GM21390 (cell line): ENCODE measurements around the gene CYB561D2.
"Not testable (repeated sequence)": the region's sequence is repeated elsewhere in the genome, so short reads cannot be mapped to it uniquely, and the experiment has no call there.

Source experiments
- ATAC-seq: cut with Tn5 transposase; IDR thresholded peaks from one replicate; pipeline ENCODE4 v1.9.1; 2021; ENCODE audit not compliant: unreplicated experiment

Gene CYB561D2, protein sequence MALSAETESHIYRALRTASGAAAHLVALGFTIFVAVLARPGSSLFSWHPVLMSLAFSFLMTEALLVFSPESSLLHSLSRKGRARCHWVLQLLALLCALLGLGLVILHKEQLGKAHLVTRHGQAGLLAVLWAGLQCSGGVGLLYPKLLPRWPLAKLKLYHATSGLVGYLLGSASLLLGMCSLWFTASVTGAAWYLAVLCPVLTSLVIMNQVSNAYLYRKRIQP

DNA sequence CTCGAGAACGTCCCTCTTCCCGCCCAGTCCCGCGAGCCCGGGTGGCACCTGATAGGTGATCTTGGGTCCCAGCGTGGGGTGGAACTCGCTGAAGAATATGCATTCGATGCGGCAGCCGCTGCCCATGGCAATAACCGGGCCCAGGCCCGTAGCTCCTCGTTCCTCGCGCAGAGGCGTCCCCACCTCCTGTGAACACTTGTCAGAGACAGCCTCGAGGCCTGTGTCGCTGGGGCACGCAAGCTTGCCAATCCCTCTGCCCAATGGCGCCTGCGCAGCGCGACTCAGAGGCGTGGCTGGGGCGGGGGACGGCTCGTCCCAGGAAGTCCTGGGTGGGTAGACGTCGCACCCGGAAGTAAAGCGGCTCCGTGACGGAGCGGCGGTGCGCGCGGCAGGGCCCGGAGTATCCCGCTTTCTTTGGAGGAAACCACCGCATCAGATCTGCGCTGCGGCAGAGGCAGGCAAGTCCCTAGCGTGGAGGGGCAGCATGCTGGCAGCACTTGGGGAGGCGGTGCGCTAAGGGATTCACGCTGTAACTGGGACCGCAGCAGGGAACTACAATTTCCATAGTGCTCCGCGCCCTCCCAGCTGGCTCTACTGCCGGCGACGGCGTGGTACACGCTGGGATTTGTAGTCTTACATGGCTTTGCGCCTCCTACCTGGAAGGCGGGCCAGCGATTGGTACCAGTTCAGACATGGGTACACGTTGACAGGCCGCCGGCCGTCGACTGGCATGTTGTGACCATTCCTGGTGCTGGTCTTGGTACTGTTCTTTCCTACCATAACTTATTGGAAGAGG is at the start of gene CYB561D2, which contains the start of gene NPRL2:
Gene CYB561D2 (plus strand): TSS at position 336 of the 796 bp plus-strand sequence. CDS start 572 bp downstream, outside the sequence.
Gene NPRL2 (minus strand): TSS at position 249 of the 796 bp plus-strand sequence. CDS start 123 bp downstream, at position 126.
- ATAC-seq: peak; percentile 83

GRCh38 chr3:50302095-50303012 is 48.3 kb upstream of the CYB561D2 start:
- no peak for ATAC-seq

DNA sequence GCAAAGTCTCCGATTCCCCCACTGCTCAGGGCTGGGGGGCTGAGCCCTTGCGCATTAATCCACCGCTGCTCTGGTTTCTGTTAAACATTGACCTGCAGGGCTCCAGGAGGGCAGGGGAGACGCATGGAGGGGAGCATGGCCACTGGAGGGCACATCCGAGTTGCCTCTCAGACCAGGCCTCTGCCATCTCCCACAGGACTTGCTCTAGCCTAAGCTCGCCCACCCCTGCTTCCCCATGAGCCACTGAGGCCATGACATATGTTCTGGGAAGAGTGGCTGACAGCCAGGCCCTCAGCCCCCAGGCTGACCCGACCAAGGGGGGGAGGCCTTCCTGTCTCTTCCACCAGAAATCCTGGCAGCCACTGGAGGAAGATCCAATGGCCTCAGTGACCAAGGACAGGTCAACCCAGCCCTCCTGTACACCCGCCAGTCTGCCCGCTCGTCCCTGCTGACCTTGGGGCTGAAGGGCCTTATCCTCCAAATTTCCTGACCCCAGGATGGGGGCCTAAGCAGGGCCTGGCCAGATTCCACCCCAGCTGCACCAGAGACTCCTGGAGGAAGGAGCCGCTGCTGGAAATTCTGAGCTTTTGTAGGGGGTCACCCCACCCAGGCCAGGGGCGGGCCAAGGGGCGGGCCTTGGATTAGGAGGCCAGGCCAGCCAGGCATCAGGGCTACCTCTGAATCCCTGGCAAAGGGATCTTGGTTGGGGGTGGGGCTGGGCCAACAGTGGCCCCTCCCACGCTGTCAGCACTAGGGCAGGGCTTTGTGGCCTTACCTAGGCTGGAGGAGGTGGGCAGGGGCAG is 47.4 kb upstream of the CYB561D2 start, which contains the start of gene HYAL1:
Gene HYAL1 (minus strand): TSS at position 562 of the 803 bp plus-strand sequence. CDS start 618 bp downstream, outside the sequence.
- ATAC-seq: no peak

DNA sequence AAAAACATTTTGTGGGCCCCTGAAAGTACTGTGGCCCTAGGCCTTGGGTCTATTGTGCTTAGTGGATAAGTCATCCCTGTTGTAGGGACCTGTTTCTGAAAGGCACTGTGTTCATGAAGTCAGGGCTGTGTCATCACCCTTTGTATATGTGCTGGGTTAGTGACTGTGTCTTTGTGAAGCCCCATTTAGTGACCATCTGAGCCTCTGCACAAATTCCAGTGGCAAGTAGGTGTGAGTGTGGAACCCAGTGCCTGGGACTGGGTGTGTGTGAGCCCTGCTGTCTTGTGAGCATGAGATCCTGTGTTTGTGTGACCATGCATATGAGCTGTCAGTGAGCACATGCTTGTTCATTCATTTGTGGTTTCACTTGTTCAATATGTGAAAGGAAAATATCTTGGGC is 46.1 kb upstream of the CYB561D2 start:
- ATAC-seq: no peak

- ATAC-seq: not testable (repeated sequence)
Measured at GRCh38 chr3:50312041-50312440, 38.6 kb upstream of the CYB561D2 start.

GRCh38 chr3:50314342-50314741 is 36.3 kb upstream of the CYB561D2 start:
- no peak for ATAC-seq

DNA sequence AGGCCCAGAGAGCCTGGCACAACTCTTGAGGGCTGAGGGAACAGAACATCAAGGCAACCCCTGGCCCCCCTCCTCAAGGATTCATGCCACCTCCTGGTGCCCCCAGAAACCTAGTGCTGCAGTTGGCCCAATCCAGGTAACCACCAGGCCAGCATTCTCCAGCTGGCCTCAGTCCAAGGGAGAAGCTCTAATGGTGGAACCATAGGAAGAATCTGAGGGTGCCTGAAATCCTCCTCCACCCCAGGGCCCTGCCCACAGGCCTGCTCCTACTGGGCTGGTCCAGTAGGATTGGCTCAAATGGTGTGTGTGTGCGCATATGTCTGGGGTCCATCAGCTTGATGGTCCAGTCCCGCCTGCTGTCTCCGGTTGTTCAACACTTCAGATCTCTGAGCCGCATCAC is 35.8 kb upstream of the CYB561D2 start:
- no peak for ATAC-seq

DNA sequence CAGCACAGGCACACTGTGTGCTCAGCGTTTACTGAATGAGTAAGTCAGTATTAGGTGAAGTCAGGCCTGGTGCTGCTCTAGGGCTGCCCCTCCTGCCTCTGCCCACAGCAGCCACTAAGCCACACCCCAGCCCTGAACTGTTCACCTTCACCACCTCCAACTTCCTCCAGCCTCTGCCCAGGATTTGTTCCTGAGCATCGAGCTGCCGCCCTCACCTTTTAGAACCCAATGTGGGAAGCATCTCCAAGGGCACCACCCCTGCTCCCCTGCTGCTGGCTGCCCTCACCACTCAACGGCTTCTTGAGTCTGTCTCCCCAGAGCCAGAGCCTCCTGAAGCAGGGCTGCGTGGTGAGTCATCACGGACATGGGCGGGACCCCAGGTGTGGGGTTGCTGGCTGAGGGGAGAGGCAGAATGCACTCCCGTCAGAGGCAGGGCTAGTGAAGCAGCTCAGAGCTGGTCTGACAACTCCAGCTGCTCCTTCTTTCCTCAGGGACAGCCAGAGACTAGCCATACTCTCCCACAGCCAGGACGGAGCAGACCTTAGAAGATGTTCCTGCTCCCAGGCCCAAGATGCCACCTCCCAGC is 33.9 kb upstream of the CYB561D2 start:
- ATAC-seq: no peak

GRCh38 chr3:50317300-50317699 is 33.4 kb upstream of the CYB561D2 start:
- no peak for ATAC-seq

- no peak for ATAC-seq
Measured at GRCh38 chr3:50318163-50318562, 32.5 kb upstream of the CYB561D2 start.

DNA sequence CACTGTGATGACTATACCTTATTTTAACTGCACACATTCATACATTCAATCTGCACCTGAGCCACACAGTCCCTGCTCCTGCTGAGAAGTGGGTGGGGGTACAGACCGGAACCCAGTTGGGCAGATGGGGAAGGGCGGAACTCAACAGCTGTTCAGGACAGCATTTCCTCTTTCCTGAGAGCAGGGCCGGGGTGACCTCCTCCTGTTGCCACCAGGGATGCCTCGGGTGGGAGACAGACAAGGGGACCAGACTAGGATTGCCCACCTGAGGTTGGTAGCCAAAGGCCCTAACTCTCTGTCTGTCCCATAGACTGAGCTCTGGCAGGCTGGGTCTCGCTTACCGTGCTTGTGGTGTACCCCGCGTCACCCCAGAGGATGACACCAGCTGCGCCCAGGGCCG is 32.0 kb upstream of the CYB561D2 start:
- no peak for ATAC-seq

DNA sequence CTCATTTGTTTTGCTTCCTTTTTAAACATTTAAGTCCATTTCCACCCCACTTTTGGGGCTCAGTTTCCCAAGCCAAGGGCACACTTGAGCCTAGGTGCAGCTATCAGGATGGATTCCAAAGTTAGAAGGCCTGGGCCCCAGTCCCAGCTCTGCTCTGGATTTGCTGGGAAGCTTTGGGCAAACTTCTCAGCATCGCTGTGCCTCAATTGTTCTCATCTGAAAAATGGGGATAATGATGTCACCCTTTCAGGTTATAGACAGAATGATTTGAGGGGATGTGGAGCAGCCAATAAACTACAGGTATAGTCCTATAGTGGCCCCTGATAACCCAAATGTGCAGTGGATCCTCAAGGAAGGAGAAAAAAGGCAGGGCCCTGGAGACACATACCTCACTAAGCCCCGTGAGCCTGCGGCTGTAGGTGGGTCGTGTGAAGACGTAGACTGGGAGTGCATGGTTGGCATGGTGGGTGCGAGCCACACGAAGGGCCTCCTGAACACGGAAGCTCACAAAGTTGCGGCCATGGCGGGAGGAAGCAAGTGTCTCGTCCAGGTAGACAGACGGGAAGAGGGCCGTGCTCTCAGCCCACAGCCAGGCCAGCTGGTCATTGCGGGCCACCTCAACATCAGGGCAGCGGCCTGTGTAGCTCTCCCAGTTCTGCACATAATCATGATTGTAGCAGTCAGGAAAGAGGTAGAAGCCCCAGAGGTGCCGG is 31.3 kb upstream of the CYB561D2 start:
- ATAC-seq: no peak

- no peak for ATAC-seq
Measured at GRCh38 chr3:50319894-50320625, 30.6 kb upstream of the CYB561D2 start.

GRCh38 chr3:50320853-50321335 is 29.8 kb upstream of the CYB561D2 start:
- ATAC-seq: peak; percentile 51

DNA sequence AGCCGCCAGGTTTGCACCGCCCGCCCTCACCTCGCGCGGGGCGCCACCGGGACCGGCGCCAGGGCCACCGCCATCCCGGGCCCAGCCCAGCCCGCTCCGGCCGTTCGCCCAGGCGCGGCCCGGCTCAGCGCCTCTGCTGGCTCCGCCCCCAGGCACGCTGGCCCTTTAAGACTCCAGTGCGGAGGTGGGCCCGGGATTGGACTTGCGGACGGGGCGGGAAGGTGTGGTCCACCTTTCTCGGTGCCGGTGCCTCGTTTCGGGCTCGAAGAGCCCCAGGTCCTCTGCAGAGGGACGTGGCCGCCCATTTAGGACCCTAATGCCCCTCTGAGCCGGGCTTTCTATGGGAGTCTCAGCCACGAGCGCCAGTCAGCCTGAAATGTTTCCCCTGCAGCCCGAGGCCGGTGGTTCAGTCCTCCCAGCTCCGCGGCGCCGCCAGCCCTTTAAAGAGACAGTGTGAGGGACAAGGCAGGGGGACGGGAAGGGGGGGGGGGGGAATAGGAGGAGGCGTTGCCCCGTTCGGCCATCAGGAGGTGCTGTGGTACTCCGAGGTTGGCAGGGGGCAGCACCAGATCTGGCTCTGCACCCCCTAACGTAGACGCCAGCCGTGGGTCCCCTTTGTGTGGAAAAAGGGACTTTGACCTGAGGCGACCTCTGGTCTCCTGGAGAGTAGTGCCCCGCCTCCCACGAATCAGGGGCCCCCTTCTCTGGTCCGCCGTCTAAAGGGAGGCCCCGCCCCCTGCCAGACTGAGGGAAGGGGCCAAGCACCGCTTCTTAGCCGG is 29.1 kb upstream of the CYB561D2 start:
- ATAC-seq: peak; percentile 77

DNA sequence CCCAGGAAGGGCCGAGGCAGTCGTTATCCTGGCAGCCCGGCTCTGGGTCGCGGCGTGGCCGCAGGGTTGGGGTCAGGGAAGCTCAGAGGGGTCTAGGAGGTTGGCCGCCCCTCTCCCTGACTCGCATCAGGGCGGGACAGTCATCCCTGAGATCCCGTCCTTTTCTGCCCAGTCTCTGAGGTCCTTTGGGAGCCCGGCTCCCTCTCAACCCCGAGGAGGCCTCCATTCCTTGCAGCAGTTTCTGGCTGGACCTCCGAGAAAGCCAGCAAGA is 28.6 kb upstream of the CYB561D2 start:
- ATAC-seq: no peak

- no peak for ATAC-seq
Measured at GRCh38 chr3:50322386-50323091, 28.1 kb upstream of the CYB561D2 start, which contains the start of gene HYAL2. Gene HYAL2 (minus strand): TSS chr3:50322745. CDS start chr3:50320489, 2,256 bp downstream.
